ENCODE measurements around the gene CSGALNACT2.

DNA sequence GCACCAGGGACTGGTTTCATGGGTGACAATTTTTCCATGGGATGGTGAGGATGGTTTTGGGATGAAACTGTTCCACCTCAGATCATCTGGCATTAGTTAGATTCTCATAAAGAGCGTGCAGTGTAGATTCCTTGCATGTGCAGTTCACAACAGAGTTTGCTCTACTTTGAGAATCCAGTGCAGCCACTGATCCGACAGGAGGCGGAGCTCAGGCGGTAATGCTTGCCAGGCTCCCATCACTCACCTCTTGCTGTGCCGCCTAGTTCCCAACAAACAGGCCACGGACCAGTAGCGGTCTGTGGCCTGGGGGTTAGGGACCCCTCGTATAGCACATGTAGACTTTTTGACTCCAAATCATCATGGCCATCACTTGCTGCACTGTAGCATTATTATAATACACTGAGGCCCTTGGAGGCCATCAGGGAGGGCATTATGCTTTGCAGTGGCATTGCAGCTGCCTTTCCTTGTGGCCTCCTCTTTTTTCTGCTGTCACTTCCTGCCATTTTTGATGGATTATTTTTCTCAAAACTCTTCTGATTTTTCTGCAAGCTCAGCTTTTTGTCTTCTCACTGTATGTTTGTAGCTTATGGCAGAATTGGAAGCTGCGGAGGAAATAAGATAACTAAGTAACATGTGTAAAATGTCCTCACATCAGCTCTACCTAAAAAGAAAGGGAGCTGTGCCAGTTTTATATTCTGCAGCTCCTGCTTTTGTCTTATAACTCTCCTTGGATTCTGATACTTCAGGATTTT is 18.5 kb downstream of the CSGALNACT2 start:
- TF ChIP-seq POLR2A (IDR thresholded peaks at IDR 0.05; ENCODE audit: extremely low read depth, insufficient read length) (no peak), MYC (IDR thresholded peaks at IDR 0.05; ENCODE audit: low read depth, low read length) (no peak)
- TF ChIP-seq, protein P1, sequence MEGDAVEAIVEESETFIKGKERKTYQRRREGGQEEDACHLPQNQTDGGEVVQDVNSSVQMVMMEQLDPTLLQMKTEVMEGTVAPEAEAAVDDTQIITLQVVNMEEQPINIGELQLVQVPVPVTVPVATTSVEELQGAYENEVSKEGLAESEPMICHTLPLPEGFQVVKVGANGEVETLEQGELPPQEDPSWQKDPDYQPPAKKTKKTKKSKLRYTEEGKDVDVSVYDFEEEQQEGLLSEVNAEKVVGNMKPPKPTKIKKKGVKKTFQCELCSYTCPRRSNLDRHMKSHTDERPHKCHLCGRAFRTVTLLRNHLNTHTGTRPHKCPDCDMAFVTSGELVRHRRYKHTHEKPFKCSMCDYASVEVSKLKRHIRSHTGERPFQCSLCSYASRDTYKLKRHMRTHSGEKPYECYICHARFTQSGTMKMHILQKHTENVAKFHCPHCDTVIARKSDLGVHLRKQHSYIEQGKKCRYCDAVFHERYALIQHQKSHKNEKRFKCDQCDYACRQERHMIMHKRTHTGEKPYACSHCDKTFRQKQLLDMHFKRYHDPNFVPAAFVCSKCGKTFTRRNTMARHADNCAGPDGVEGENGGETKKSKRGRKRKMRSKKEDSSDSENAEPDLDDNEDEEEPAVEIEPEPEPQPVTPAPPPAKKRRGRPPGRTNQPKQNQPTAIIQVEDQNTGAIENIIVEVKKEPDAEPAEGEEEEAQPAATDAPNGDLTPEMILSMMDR (IDR thresholded peaks at IDR 0.05; ENCODE audit: low read depth, low read length): no peak
- TF ChIP-seq, protein P2, sequence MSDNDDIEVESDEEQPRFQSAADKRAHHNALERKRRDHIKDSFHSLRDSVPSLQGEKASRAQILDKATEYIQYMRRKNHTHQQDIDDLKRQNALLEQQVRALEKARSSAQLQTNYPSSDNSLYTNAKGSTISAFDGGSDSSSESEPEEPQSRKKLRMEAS (IDR thresholded peaks at IDR 0.05; ENCODE audit: low read depth, low read length): no peak

All from NB4 (cell line).